B cell (primary cell): ENCODE measurements around the gene KRTAP3-3. TPM values are rescaled to one million over a fixed set of nuclear protein-coding genes. Genes with fewer than 3 reads are reported as not detected.

Experiments used
- ATAC-seq: fragments of 200-7000 bp; cut with Tn5 transposase; one replicate; pipeline ENCODE4 v1.10.0; 2021; ENCODE audit warnings: low read depth, mild to moderate bottlenecking, moderate number of reproducible peaks, moderate library complexity
- CTCF ChIA-PET: fragments of 350-600 bp; sonication (Branson Sonifier 250); formaldehyde crosslinking; loops from one replicate; lab custom pipeline; 2021; ENCODE audit warnings: antibody characterized with exemption, inconsistent platforms; lab: Charles Lee
- POLR2A ChIA-PET: fragments of 350-600 bp; sonication (Branson Sonifier 250); formaldehyde crosslinking; loops from one replicate; lab custom pipeline; 2021; ENCODE audit warnings: antibody characterized with exemption; lab: Charles Lee
- DNase-seq: peaks from one replicate; pipeline ENCODE4 v3.0.0; 2013
- H2AFZ ChIP-seq: 2 replicates; pipeline ENCODE4 v1.6.1; 2012; ENCODE audit warnings: mild to moderate bottlenecking, low read depth, low read length; ENCODE audit not compliant: insufficient read depth, poor library complexity, severe bottlenecking
- H3K27ac ChIP-seq, 2 donors: 1 replicate in 1 of 2; 2 replicates in 1 of 2; pipeline ENCODE4 v1.5.1; 2012 to 2013; ENCODE audit warnings: low read length in 2 of 2, mild to moderate bottlenecking in 2 of 2, moderate library complexity in 1 of 2
- H3K27me3 ChIP-seq, 4 experiments: fragments of 200-600 bp in 1 of 4; sonication (generic) in 1 of 4; replicated peaks in 1 of 4; 1 replicate in 2 of 4; 2 replicates in 2 of 4; pipeline versions ENCODE4 v1.6.1 to v1.7.0; 2013 to 2016; ENCODE audit warnings: low read length in 3 of 4, mild to moderate bottlenecking in 2 of 4, mixed read lengths in 1 of 4, moderate library complexity in 1 of 4; ENCODE audit not compliant: insufficient read depth in 4 of 4, control insufficient read depth in 3 of 4; ENCODE audit errors: control extremely low read depth in 1 of 4
- H3K36me3 ChIP-seq, 2 experiments: replicated peaks in 1 of 2; 1 replicate in 1 of 2; 2 replicates in 1 of 2; pipeline versions ENCODE4 v1.6.1 to v1.7.1; 2013; ENCODE audit warnings: low read length in 1 of 2; ENCODE audit not compliant: insufficient read depth in 2 of 2, control insufficient read depth in 1 of 2; ENCODE audit errors: control extremely low read depth in 1 of 2, extremely low read depth in 1 of 2
- H3K4me1 ChIP-seq, 2 donors: fragments of 200-600 bp in 1 of 2; sonication (generic) in 1 of 2; 1 replicate in 1 of 2; 2 replicates in 1 of 2; pipeline versions ENCODE4 v1.5.1 to v1.6.1; 2013 to 2017; ENCODE audit warnings: low read length in 2 of 2; ENCODE audit not compliant: control insufficient read depth in 2 of 2, insufficient read depth in 2 of 2
- H3K4me2 ChIP-seq: replicated peaks from 2 replicates; pipeline ENCODE3; 2012; ENCODE audit warnings: mild to moderate bottlenecking, low read depth, low read length; ENCODE audit not compliant: poor library complexity, severe bottlenecking
- H3K4me3 ChIP-seq, 5 experiments: fragments of 200-600 bp in 1 of 5; sonication (generic) in 1 of 5; 1 replicate in 3 of 5; 2 replicates in 2 of 5; pipeline versions ENCODE4 v1.5.1 to v1.7.0; 2011 to 2016; ENCODE audit warnings: low read length in 4 of 5, mild to moderate bottlenecking in 4 of 5, low read depth in 2 of 5, control low read depth in 1 of 5, moderate library complexity in 1 of 5; ENCODE audit not compliant: insufficient read depth in 1 of 5; ENCODE audit errors: control extremely low read depth in 1 of 5, extremely low read depth in 1 of 5
- H3K79me2 ChIP-seq: fragments of 200-600 bp; sonication (generic); one replicate; pipeline ENCODE4 v1.6.0; 2016; ENCODE audit warnings: low read length; ENCODE audit not compliant: control insufficient read depth, insufficient read depth
- H3K9ac ChIP-seq: fragments of 200-600 bp; sonication (generic); 2 replicates; pipeline ENCODE4 v1.6.1; 2017; ENCODE audit warnings: mild to moderate bottlenecking, low read length, moderate library complexity
- H3K9me3 ChIP-seq, 3 donors: one replicate each; pipeline versions ENCODE4 v1.6.1 to v1.7.1; 2013; ENCODE audit warnings: low read length in 2 of 3; ENCODE audit not compliant: control insufficient read depth in 2 of 3, insufficient read depth in 1 of 3; ENCODE audit errors: control extremely low read depth in 1 of 3
- H4K20me1 ChIP-seq: 2 replicates; pipeline ENCODE4 v1.6.0; 2012; ENCODE audit warnings: mild to moderate bottlenecking, low read length; ENCODE audit not compliant: insufficient read depth, control insufficient read depth, poor library complexity, severe bottlenecking
- H3K27ac Mint-ChIP-seq: one replicate; pipeline ENCODE4 v1.8.0; 2021; ENCODE audit warnings: mixed read lengths
- H3K27me3 Mint-ChIP-seq: one replicate; pipeline ENCODE4 v1.8.0; 2021; ENCODE audit warnings: mixed read lengths
- H3K4me1 Mint-ChIP-seq: one replicate; pipeline ENCODE4 v1.8.0; 2021; ENCODE audit warnings: mixed read lengths
- H3K4me3 Mint-ChIP-seq: one replicate; pipeline ENCODE4 v1.8.0; 2021; ENCODE audit warnings: mixed read lengths
- H3K9me3 Mint-ChIP-seq: one replicate; pipeline ENCODE4 v1.8.0; 2022; ENCODE audit warnings: mixed read lengths; ENCODE audit not compliant: insufficient read depth
- EZH2 ChIP-seq: IDR thresholded peaks from 2 replicates; pipeline ENCODE4 v1.6.1; 2012; ENCODE audit warnings: borderline replicate concordance, low read depth, mild to moderate bottlenecking, moderate library complexity, low read length; ENCODE audit not compliant: insufficient read depth, poor library complexity, severe bottlenecking
- WGBS: methylation state at CpG from one replicate; pipeline ENCODE4 v1.1.5; 2013; ENCODE audit warnings: missing lambda C conversion rate; ENCODE audit not compliant: insufficient coverage; 5-methylcytosine and 5-hydroxymethylcytosine counted together
- intact Hi-C: fragments of 100-400 bp; cut with micrococcal nuclease; formaldehyde crosslinking; loops from one replicate; pipeline ENCODE4 v1.10.0; 2022
- polyA plus RNA-seq: library from polyadenylated mRNA; depleted of rRNA; stranded (reverse); fragments of >200 nt; gene quantifications from 2 replicates; pipeline ENCODE4 v1.2.3, GENCODE V29; 2012
- total RNA-seq, 2 donors: library from RNA; stranded (reverse); fragments of 120-200 nt in 1 of 2; gene quantifications; 1 replicate in 1 of 2; 2 replicates in 1 of 2; pipeline versions ENCODE4 v1.2.3 to v1.2.4, GENCODE V29; 2013 to 2022
- TF ChIP-seq, protein P1 (sequence below): fragments of 200-600 bp; IDR thresholded peaks from one replicate; pipeline ENCODE4 v1.8.0; 2022; ENCODE audit warnings: antibody characterized with exemption, mild to moderate bottlenecking

KRTAP3-3 gene
- total and polyA plus RNA-seq, 2 donors (not counting 1 experiment from before 2014, with no cell fraction given): not detected

- WGBS: no CpG with 5 or more reads among the region's 2 CpGs
- no peaks in the 10 kb centered on the region for H3K79me2 ChIP-seq
- intact Hi-C loops: no loop called here
- ChIA-PET POLR2A (no interaction called here), CTCF (interaction anchor here (1.2 to 1.4 kb wide), 2 partner anchors 13 to 15 kb away, joined by 3 read pairs; partner anchors contain the start of gene KRT39)
- Mint-ChIP-seq H3K27me3 (peaks cover 68% of the 10 kb centered on the region), H3K27ac (no peak overlapping the region), H3K4me3 (no peak overlapping the region), H3K9me3 (no peaks in the 10 kb centered on the region), H3K4me1 (no peaks in the 10 kb centered on the region)
- H3K9ac ChIP-seq: no peak overlapping the region
- H3K36me3 ChIP-seq: no peaks in the 10 kb centered on the region
- H3K27me3 ChIP-seq: peaks cover 0 to 29% (median 21%) of the 10 kb centered on the region in 4 experiments
- TF ChIP-seq, protein P1, sequence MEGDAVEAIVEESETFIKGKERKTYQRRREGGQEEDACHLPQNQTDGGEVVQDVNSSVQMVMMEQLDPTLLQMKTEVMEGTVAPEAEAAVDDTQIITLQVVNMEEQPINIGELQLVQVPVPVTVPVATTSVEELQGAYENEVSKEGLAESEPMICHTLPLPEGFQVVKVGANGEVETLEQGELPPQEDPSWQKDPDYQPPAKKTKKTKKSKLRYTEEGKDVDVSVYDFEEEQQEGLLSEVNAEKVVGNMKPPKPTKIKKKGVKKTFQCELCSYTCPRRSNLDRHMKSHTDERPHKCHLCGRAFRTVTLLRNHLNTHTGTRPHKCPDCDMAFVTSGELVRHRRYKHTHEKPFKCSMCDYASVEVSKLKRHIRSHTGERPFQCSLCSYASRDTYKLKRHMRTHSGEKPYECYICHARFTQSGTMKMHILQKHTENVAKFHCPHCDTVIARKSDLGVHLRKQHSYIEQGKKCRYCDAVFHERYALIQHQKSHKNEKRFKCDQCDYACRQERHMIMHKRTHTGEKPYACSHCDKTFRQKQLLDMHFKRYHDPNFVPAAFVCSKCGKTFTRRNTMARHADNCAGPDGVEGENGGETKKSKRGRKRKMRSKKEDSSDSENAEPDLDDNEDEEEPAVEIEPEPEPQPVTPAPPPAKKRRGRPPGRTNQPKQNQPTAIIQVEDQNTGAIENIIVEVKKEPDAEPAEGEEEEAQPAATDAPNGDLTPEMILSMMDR: no peak
- no peak for TF ChIP-seq EZH2
- H3K4me2 ChIP-seq: no peak overlapping the region
- H3K9me3 ChIP-seq: no peaks in the 10 kb centered on the region
- DNase-seq (no peak), ATAC-seq (no peak)
- H2AFZ ChIP-seq: no peak overlapping the region
- no peaks in the 10 kb centered on the region for H4K20me1 ChIP-seq
- no peak overlapping the region for H3K27ac ChIP-seq
- H3K4me3 ChIP-seq: no peak overlapping the region
- no peaks in the 10 kb centered on the region for H3K4me1 ChIP-seq
These were observed 42.8 kb downstream of the KRTAP3-3 start for GRCh38 chr17:40951011-40951622.

DNA sequence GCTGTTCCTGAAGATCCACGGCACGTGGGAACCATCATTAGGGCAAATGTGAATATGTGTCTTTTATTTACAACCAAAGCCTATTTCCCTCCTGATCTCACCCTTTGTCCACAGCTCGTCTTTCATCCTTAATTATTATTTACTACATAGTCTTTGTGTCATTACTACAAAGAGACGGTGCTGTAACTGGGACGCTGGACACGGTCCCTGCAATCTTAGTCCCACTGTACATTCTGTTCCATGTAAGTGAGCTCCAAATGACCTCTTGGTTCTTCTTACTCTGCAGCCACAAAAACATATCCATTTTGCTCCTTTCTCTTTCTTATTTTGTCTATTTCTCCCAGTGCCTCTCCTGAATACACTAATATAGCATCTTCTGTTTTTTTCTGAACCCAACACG is 43.8 kb downstream of the KRTAP3-3 start:
- Histone ChIP-seq H3K79me2 (no peaks in the 10 kb centered on the region), H3K27me3 (peaks cover 0 to 32% (median 19%) of the 10 kb centered on the region in 4 experiments), H3K4me1 (no peaks in the 10 kb centered on the region), H3K9me3 (no peaks in the 10 kb centered on the region), H2AFZ (no peak overlapping the region), H3K27ac (no peak overlapping the region), H3K36me3 (no peaks in the 10 kb centered on the region), H3K9ac (no peak overlapping the region), H3K4me2 (no peak overlapping the region), H4K20me1 (no peaks in the 10 kb centered on the region), H3K4me3 (no peak overlapping the region)
- peaks cover 67% of the 10 kb centered on the region for H3K27me3 Mint-ChIP-seq
- DNase-seq: no peak
- ChIA-PET CTCF (no interaction called here), POLR2A (no interaction called here)
- no peak for TF ChIP-seq EZH2
- no peak for ATAC-seq
- H3K27ac Mint-ChIP-seq: no peak overlapping the region
- no peaks in the 10 kb centered on the region for H3K9me3 Mint-ChIP-seq
- WGBS: 80% methylated on average over 4 of the region's 7 CpGs
- no peaks in the 10 kb centered on the region for H3K4me1 Mint-ChIP-seq
- intact Hi-C loops: no loop called here
- H3K4me3 Mint-ChIP-seq: no peak overlapping the region
